Raji (cell line): ENCODE data around the gene ERO1B.

Experiments
- POLR2A ChIP-seq: IDR thresholded peaks from 2 replicates; pipeline ENCODE4 v1.6.1; 2011; ENCODE audit warnings: low read depth, low read length, control low read depth; ENCODE audit not compliant: insufficient read depth

ERO1B gene

GRCh38 chr1:236193184-236193583 lies 88.6 kb downstream of the ERO1B start:
- no peak for TF ChIP-seq POLR2A

- TF ChIP-seq POLR2A: no peak
Observed at GRCh38 chr1:236185687-236186086, 96.1 kb downstream of the ERO1B start.

DNA sequence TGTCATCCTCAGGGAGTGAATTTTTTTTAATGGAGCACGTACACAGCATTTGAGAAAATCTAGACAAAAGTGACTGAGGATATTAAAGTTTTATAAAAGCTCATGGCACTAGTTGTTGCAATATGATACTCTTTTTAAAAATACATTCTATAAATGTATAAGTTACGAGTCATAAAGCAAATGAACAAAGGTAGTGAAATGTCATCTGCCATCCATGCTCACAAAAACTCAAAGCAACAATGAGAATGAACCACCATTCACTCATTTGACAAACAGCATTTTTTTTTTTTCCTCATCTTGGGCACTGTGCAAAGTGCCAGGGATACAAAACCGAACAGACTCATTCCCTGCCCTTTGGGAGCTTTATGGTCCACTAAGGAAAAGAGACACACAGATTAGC lies 100.7 kb downstream of the ERO1B start:
- no peak for TF ChIP-seq POLR2A

DNA sequence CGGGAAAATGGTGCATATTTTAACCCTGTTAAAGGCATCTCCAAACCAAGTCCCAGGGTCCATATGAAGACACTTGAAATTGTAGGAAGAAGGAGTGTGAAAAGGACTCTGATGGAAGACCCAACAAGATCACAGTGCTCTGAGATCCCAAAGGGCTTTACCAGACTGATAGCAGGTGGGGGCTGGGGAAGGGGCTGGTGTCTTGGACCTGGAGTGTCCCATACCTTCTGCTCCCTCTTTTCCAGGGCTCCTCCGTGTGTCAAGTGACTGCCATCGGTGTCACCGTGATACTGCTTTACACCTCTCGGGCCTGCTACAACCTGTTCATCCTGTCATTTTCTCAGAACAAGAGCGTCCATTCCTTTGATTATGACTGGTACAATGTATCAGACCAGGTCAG lies 102.1 kb downstream of the ERO1B start:
- no peak for TF ChIP-seq POLR2A

GRCh38 chr1:236176337-236177336 lies 105.1 kb downstream of the ERO1B start:
- no peak for TF ChIP-seq POLR2A

DNA sequence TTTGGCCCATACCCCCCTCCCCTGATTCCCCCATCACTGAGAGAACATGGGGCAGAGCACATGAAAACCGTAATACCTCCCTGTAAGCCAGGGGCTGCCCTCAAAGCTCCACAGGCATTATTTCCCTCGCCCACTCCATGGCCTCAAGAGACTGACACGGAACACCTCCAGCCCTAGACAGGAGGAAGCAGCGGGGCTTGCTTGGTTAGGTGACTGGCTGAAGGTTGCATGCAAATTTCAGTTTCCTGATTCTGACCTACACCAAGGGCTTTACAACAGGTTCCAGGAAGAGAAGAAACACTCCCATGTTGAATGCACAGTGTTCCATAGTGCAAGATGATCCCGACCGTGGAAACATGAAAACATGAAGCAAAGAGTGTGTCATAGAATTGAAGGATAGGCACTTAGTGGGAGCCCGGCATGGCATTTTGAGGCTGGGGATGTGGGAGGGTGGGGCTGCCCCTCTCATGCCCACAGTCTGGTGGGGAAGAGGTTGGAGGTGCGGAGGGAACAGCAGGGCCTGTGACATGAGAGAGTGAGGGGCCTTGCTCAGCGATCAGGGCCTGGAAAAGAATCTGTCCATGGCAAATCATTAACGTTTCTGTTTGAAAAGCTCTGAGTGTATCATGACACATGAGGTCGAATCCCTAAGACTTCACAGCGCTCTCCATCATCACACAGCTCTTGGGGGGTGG lies 106.0 kb downstream of the ERO1B start:
- TF ChIP-seq POLR2A: no peak

GRCh38 chr1:236173174-236173767 lies 108.5 kb downstream of the ERO1B start:
- no peak for TF ChIP-seq POLR2A

DNA sequence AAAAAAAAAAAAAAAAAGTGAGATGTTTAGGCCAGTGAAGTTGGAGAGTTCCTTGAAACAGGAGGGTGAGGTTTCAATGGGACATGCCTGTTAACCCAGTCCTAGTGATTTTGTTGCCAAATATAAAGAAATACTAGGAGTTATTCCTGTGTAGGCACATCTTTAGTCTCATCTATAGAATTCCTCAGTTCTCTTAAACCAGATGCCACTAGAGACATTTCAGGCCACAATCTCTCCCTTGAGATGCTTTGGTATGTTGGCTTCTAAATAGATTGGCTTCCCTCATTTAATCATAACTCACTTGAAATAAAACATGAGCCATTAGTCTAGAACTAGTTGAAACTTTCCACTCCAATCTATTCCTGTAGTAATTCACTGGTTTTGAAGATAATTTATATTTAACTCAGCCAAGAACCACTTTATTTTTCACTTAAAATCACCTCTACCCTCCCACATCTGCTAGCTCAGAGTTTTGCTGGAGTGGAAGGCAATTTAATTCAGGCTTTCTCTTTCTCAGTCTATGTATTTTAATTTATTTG lies 109.6 kb downstream of the ERO1B start:
- no peak for TF ChIP-seq POLR2A

- no peak for TF ChIP-seq POLR2A
Observed at GRCh38 chr1:236168716-236169429, 112.9 kb downstream of the ERO1B start.

GRCh38 chr1:236167578-236167977 lies 114.2 kb downstream of the ERO1B start:
- TF ChIP-seq POLR2A: no peak

- TF ChIP-seq POLR2A: no peak
Observed at GRCh38 chr1:236167154-236167553, 114.6 kb downstream of the ERO1B start.

DNA sequence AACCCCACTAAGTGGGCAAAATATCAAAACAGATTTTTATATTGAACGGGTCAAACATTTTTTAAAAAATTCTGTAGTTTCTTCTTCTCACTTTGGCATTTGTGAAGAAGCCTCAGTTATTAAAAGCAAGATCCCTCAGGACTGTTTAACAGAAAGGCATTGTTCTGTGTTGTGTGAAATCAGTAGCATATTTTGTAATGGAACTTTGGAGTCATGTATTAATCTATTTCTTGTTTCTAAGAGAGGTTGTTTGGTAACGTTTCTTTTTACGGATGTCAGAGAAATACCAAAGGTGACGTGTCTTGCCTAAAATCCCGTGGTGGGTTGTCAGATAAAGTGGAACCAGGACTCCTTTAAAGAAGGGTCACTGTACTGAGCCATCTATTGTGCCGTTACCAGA lies 115.7 kb downstream of the ERO1B start:
- TF ChIP-seq POLR2A: no peak
